NCI-H1694 (cell line): Measurements from ENCODE around the gene DUS1L.
A peak's percentile ranks its signal among the peaks of the same experiment; 100 is the strongest.
"Not testable (repeated sequence)": the region's sequence is repeated elsewhere in the genome, so short reads cannot be mapped to it uniquely, and the experiment has no call there.

Experiments
- DNase-seq: peaks from one replicate; lab custom pipeline; 2025; lab: John Stamatoyannopoulos, UW

DUS1L gene

GRCh38 chr17:82039695-82040299 is 25.8 kb downstream of the DUS1L start:
- DNase-seq = no peak

- not testable (repeated sequence) for DNase-seq
Observed at GRCh38 chr17:82038796-82039409, 26.7 kb downstream of the DUS1L start.

- no peak for DNase-seq
Observed at GRCh38 chr17:82037889-82038195, 27.8 kb downstream of the DUS1L start.

- DNase-seq = peak; percentile 97
Observed at GRCh38 chr17:82037092-82037888, 28.3 kb downstream of the DUS1L start, which contains the start of gene DCXR. Gene DCXR, minus strand, starts transcription at chr17:82037697. Its CDS starts 15 bp downstream, at chr17:82037682.

GRCh38 chr17:82036634-82037091 is 28.9 kb downstream of the DUS1L start:
- DNase-seq = no peak

- DNase-seq = no peak
Observed at GRCh38 chr17:82035956-82036633, 29.5 kb downstream of the DUS1L start.

GRCh38 chr17:82035488-82035887 is 30.1 kb downstream of the DUS1L start:
- no peak for DNase-seq

- no peak for DNase-seq
Observed at GRCh38 chr17:82034371-82035011, 31.1 kb downstream of the DUS1L start.

- DNase-seq = no peak
Observed at GRCh38 chr17:82033359-82034085, 32.1 kb downstream of the DUS1L start.

GRCh38 chr17:82031885-82032627 is 33.5 kb downstream of the DUS1L start:
- peak; percentile 9 for DNase-seq

- no peak for DNase-seq
Observed at GRCh38 chr17:82031303-82031884, 34.2 kb downstream of the DUS1L start, which contains the start of gene RAC3. Gene RAC3, plus strand, starts transcription at chr17:82031678. Its CDS starts 84 bp downstream, at chr17:82031762.

- DNase-seq = peak; percentile 72
Observed at GRCh38 chr17:82030470-82031302, 34.9 kb downstream of the DUS1L start.

- DNase-seq = no peak
Observed at GRCh38 chr17:82029990-82030469, 35.6 kb downstream of the DUS1L start.

- no peak for DNase-seq
Observed at GRCh38 chr17:82029391-82029790, 36.2 kb downstream of the DUS1L start.

GRCh38 chr17:82028966-82029365 is 36.6 kb downstream of the DUS1L start:
- DNase-seq = no peak

- no peak for DNase-seq
Observed at GRCh38 chr17:82028246-82028645, 37.4 kb downstream of the DUS1L start.

GRCh38 chr17:82025401-82026107 is 40.0 kb downstream of the DUS1L start:
- DNase-seq = no peak

GRCh38 chr17:82024859-82025258 is 40.7 kb downstream of the DUS1L start:
- no peak for DNase-seq
